ENCODE data around the gene HMX1.

- TF ChIP-seq CTCF (IDR thresholded peaks at IDR 0.05) (no peak), POLR2A (IDR thresholded peaks at IDR 0.05) (no peak)
Measured at GRCh38 chr4:8906991-8907595, 35.5 kb upstream of the HMX1 start.
